Measurements from ENCODE around the gene DMAC2L. TPM values are rescaled to one million over a fixed set of nuclear protein-coding genes. Genes with fewer than 3 reads are reported as not detected.

DMAC2L gene
- total RNA-seq, 2 experiments from 2014 or later = 10.8 to 13.4 TPM

GRCh38 chr14:50299585-50299984, 12.5 kb upstream of the DMAC2L start:
- intact Hi-C loops (cut with DNase I, micrococcal nuclease) = no loop called here
- ChIA-PET POLR2A (no interaction called here), CTCF (no interaction called here)
- Mint-ChIP-seq H3K4me3 (no peak overlapping the region), H3K9me3 (no peaks in the 10 kb centered on the region), H3K27me3 (no peaks in the 10 kb centered on the region), H3K36me3 (ENCODE audit: low read depth) (peaks cover 25% of the 10 kb centered on the region), H3K27ac (no peak overlapping the region), H3K4me1 (ENCODE audit: low read depth) (no peaks in the 10 kb centered on the region)
- Histone ChIP-seq H3K4me3 (ENCODE audit: low read length) (no peak overlapping the region), H3K9me3 (ENCODE audit: control insufficient read depth in 1 of 2, insufficient read depth in 1 of 2, low read length in 2 of 2) (no peaks in the 10 kb centered on the region), H3K27ac (ENCODE audit: low read depth in 1 of 2, low read length in 2 of 2) (no peak overlapping the region), H3K27me3 (ENCODE audit: control insufficient read depth in 1 of 2, insufficient read depth in 2 of 2, low read length in 2 of 2) (no peaks in the 10 kb centered on the region), H3K4me1 (ENCODE audit: insufficient read depth, low read length) (no peaks in the 10 kb centered on the region), H3K36me3 (ENCODE audit: insufficient read depth, low read length) (no peaks in the 10 kb centered on the region)
- ATAC-seq (ENCODE audit: poor library complexity) = no peak
- TF ChIP-seq CTCF (IDR thresholded peaks at IDR 0.05) = no peak
- no peak for DNase-seq

GRCh38 chr14:50301914-50302313, 10.2 kb upstream of the DMAC2L start:
- ATAC-seq (ENCODE audit: poor library complexity) = no peak
- H3K4me1 Mint-ChIP-seq (ENCODE audit: low read depth) = no peaks in the 10 kb centered on the region
- CTCF ChIA-PET = no interaction called here
- DNase-seq = no peak
- peaks cover 25% of the 10 kb centered on the region for H3K36me3 Mint-ChIP-seq (ENCODE audit: low read depth)
- H3K4me1 ChIP-seq (ENCODE audit: insufficient read depth, low read length) = no peaks in the 10 kb centered on the region
- no peaks in the 10 kb centered on the region for H3K9me3 Mint-ChIP-seq
- TF ChIP-seq CTCF (IDR thresholded peaks at IDR 0.05) = no peak
- H3K36me3 ChIP-seq (ENCODE audit: insufficient read depth, low read length) = no peaks in the 10 kb centered on the region
- H3K27ac Mint-ChIP-seq = no peak overlapping the region
- no peak overlapping the region for H3K27ac ChIP-seq (ENCODE audit: low read depth in 1 of 2, low read length in 2 of 2)
- H3K9me3 ChIP-seq (ENCODE audit: control insufficient read depth in 1 of 2, insufficient read depth in 1 of 2, low read length in 2 of 2) = no peaks in the 10 kb centered on the region
- POLR2A ChIA-PET = interaction anchor here (1.4 kb wide), 1 partner anchor 10 kb away, joined by 3 read pairs; the partner anchor contains the start of genes DMAC2L and L2HGDH
- no peak overlapping the region for H3K4me3 ChIP-seq (ENCODE audit: low read length)
- no peaks in the 10 kb centered on the region for H3K27me3 ChIP-seq (ENCODE audit: control insufficient read depth in 1 of 2, insufficient read depth in 2 of 2, low read length in 2 of 2)
- H3K27me3 Mint-ChIP-seq = no peaks in the 10 kb centered on the region
- intact Hi-C loops (cut with DNase I, micrococcal nuclease) = no loop called here
- no peak overlapping the region for H3K4me3 Mint-ChIP-seq

DNA sequence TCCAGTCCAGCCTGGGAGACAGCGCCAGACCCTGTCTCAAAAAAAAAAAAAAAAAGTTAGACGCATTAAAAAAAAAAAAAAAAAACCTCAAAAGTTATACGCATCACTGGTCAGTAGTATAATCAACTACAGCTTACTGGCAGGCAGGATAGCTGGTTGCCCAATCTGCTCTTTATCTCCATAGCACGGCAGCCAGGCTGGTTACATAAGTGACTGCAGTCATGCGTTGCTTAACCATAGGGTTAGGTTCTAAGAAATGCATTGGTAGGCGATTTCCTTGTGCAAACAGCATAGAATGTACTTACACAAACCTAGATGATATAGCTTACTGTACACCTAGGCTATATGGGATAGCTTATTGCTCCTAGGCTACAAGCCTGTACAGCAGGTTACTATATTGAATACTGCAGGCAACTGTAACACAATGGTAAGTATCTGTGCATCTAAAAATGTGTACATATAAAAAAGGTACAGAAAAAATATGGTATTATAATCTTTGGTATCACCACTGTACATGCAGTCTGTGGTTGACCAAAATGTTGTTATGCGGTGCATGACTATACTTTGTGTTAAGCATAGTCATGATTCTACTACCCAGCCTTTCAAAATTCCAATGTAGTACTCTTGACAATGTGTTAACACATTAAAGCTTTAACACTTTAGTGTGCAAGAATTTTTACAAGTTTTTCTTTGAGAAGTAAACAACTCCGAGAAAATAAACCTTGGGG, 8.2 kb upstream of the DMAC2L start:
- CTCF ChIA-PET = interaction anchor here (0.6 kb wide), 2 partner anchors 64 to 147 kb away, joined by 4 read pairs; no protein-coding TSS in a partner anchor
- TF ChIP-seq CTCF (IDR thresholded peaks at IDR 0.05) = no peak
- Histone ChIP-seq H3K27ac (ENCODE audit: low read depth in 1 of 2, low read length in 2 of 2) (no peak overlapping the region), H3K9me3 (ENCODE audit: control insufficient read depth in 1 of 2, insufficient read depth in 1 of 2, low read length in 2 of 2) (no peaks in the 10 kb centered on the region), H3K36me3 (ENCODE audit: insufficient read depth, low read length) (no peaks in the 10 kb centered on the region), H3K4me3 (ENCODE audit: low read length) (no peak overlapping the region), H3K4me1 (ENCODE audit: insufficient read depth, low read length) (no peaks in the 10 kb centered on the region), H3K27me3 (ENCODE audit: control insufficient read depth in 1 of 2, insufficient read depth in 2 of 2, low read length in 2 of 2) (no peaks in the 10 kb centered on the region)
- Mint-ChIP-seq H3K27me3 (no peaks in the 10 kb centered on the region), H3K4me3 (no peak overlapping the region), H3K27ac (no peak overlapping the region), H3K36me3 (ENCODE audit: low read depth) (peaks cover 25% of the 10 kb centered on the region), H3K9me3 (no peaks in the 10 kb centered on the region), H3K4me1 (ENCODE audit: low read depth) (peaks cover 3% of the 10 kb centered on the region)
- peak in 1 of 14 experiments; percentile 15 for DNase-seq
- intact Hi-C loops (cut with DNase I, micrococcal nuclease) = no loop called here
- ATAC-seq (ENCODE audit: poor library complexity) = no peak
- POLR2A ChIA-PET = no interaction called here

Data from CD4-positive, alpha-beta T cell (primary cell).